SH-SY5Y (cell line): ENCODE data around the gene ANKRD31.

ENCODE experiments used
- GATA2 ChIP-seq: IDR thresholded peaks from 2 replicates; pipeline ENCODE4 v1.6.1; 2011; ENCODE audit warnings: mild to moderate bottlenecking, low read depth, low read length
- GATA3 ChIP-seq: IDR thresholded peaks from 2 replicates; pipeline ENCODE4 v1.6.1; 2011; ENCODE audit warnings: low read depth, mild to moderate bottlenecking, low read length, moderate library complexity

GRCh38 chr5:75050415-75050814 lies 186.3 kb downstream of the ANKRD31 start:
- TF ChIP-seq GATA2, result no peak
- no peak for TF ChIP-seq GATA3
